Occipital lobe (tissue), 3 donors: ENCODE measurements around the gene NXPH4. TPM values are rescaled to one million over a fixed set of nuclear protein-coding genes. Genes with fewer than 3 reads are reported as not detected.

ENCODE experiments used
- DNase-seq: peaks from one replicate; lab custom pipeline; 2025; lab: John Stamatoyannopoulos, UW
- small RNA-seq: library from RNA; depleted of rRNA; stranded (forward); fragments of <200 nt; gene quantifications from one replicate; pipeline ENCODE3, GENCODE V24; 2014
- total RNA-seq: library from RNA; depleted of rRNA; stranded (reverse); fragments of >200 nt; gene quantifications from one replicate; pipeline ENCODE4 v1.2.3, GENCODE V29; 2014

The NXPH4 gene
- total RNA-seq, 1 donor from 2014 or later: 0.78 TPM

DNA sequence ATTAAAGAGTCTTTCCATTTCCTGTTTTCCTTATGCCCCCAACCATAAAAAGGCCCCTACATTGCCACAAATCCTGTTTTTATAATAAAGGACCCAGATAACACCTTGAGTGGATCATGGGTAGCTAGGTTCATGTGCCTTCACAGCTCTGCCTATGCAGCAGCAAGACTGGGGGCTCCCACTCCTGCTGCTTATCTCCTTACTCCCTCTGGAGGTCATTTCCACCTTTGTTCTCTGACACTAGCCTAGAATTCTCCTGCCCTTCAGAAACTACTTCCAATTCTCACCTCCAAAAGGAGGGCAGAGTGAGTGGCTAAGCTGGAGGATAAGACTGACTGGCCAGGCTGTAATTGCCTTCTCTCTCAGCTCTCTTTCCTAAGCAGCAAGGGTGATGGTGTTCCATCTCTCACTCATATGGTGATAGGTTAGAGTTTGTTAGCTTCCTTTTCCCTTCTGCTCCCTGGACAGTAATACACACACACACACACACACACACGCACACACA lies 54.4 kb downstream of the NXPH4 start:
- no peak for DNase-seq

DNA sequence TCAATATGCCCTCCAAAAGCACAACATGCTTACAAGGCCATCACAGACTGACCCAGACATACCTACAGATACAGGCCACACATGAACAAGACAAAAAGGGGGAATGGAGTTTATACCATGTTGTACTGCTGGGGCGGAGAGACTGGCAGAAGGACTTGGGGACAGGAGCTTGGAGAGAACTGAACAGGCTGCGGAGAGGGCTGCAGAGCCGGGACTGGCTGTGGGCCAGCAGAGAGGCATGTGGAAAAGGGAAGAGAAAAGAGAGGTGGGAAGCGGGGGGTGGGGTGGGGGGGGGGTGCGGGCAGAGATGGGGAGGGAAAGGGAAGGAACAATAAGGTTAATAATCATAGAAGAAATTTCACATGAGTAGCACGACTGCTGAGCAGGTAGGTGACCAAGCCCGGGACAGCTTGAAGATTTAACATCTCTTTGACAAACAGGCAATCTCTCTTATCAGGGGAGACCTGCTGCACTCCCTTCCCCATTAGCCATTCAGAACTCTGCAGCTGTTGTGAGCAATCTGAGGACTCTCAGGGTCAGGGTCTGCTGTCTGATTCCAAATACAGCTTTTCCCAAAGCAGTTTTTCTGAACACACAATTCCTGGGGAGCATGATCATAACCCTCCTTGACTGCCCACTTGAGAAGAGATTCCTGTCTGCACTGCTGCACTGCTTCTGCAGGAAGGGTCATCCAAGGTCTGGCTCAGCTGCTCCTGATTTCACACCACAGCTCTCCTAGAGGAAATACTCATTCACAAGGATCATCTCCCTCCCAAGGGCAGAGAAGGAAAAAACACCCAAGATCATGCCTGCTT lies 56.0 kb downstream of the NXPH4 start:
- no peak for DNase-seq

DNA sequence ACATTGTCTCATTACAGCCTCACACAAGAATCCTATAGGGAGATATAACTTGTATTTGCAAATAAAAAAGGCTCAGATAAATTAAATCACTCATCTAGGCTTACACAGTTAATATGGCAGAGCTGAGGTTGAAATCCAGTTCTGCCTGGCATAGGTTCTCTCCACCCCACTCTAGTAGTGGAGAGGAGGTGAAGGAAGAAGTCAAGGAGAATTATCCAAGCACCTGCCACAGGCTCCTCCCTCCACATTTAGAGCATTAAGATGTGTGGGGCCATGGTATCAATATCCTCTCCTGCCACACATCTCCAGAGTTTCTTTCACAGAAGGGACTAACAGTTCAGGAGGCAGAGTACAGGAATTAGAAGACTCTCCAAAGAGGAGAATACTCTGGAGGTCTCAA lies 56.9 kb downstream of the NXPH4 start:
- DNase-seq: no peak

Small RNA genes within 50 kb of the gene (small RNA-seq; reads per million reads assigned to genes)
- not detected for gene MIR1228

Other genes starting within 250 kb of the NXPH4 start
- gene ZBTB39, start 210.2 kb upstream of the NXPH4 start, total RNA-seq: 10.6 TPM
- 1.6 TPM for gene TAC3, start 200.3 kb upstream of the NXPH4 start, total RNA-seq
- not detected for gene MYO1A, start 166.7 kb upstream of the NXPH4 start, total RNA-seq
- 7.6 TPM for gene NEMP1, start 138.0 kb upstream of the NXPH4 start, total RNA-seq
- gene NAB2, start 127.7 kb upstream of the NXPH4 start, total RNA-seq: 33.2 TPM
- 4.7 TPM for gene STAT6, start 105.4 kb upstream of the NXPH4 start, total RNA-seq
- 65.4 TPM for gene LRP1, start 88.3 kb upstream of the NXPH4 start, total RNA-seq
- gene LRP1-AS, start 69.2 kb upstream of the NXPH4 start, total RNA-seq: not detected
- 36.2 TPM for gene SHMT2, start 12.9 kb downstream of the NXPH4 start, total RNA-seq
- 0.94 TPM for gene STAC3, start 34.4 kb downstream of the NXPH4 start, total RNA-seq
- gene R3HDM2, start 214.2 kb downstream of the NXPH4 start, total RNA-seq: 21.7 TPM
- not detected for gene INHBC, start 218.0 kb downstream of the NXPH4 start, total RNA-seq
- gene INHBE, start 238.5 kb downstream of the NXPH4 start, total RNA-seq: not detected
- gene GLI1, start 243.0 kb downstream of the NXPH4 start, total RNA-seq: 0.16 TPM